Neural progenitor cell (in vitro differentiated cells): ENCODE measurements around the gene TPPP2. TPM values are rescaled to one million over a fixed set of nuclear protein-coding genes. Genes with fewer than 3 reads are reported as not detected.

ENCODE experiments used
- DNase-seq: peaks from one replicate; pipeline ENCODE4 v3.0.0-alpha.2; 2016; ENCODE audit warnings: low spot score
- H2AFZ ChIP-seq: fragments of 200-600 bp; sonication (generic); replicated peaks from 2 replicates; pipeline ENCODE4 v1.6.1; 2016; ENCODE audit warnings: antibody characterized with exemption
- H3F3A ChIP-seq: fragments of 200-600 bp; sonication (generic); 2 replicates; pipeline ENCODE4 v1.6.1; 2016; ENCODE audit warnings: antibody characterized with exemption, low read depth
- H3K27ac ChIP-seq: fragments of 200-600 bp; sonication (generic); 2 replicates; pipeline ENCODE4 v1.5.1; 2016; ENCODE audit warnings: mild to moderate bottlenecking
- H3K27me3 ChIP-seq: fragments of 200-600 bp; sonication (generic); 2 replicates; pipeline ENCODE4 v1.6.1; 2016; ENCODE audit warnings: mild to moderate bottlenecking, moderate library complexity
- H3K36me3 ChIP-seq: fragments of 200-600 bp; sonication (generic); 2 replicates; pipeline ENCODE4 v1.5.1; 2016
- H3K4me1 ChIP-seq: fragments of 200-600 bp; sonication (generic); 2 replicates; pipeline ENCODE4 v1.6.1; 2016; ENCODE audit warnings: mixed run types
- H3K4me2 ChIP-seq: fragments of 200-600 bp; sonication (generic); 2 replicates; pipeline ENCODE4 v1.6.1; 2016
- H3K4me3 ChIP-seq: fragments of 200-600 bp; sonication (generic); 2 replicates; pipeline ENCODE4 v1.5.1; 2016
- H3K79me2 ChIP-seq: fragments of 200-600 bp; sonication (generic); 2 replicates; pipeline ENCODE4 v1.6.1; 2016; ENCODE audit warnings: low read depth
- H3K9ac ChIP-seq: fragments of 200-600 bp; sonication (generic); 2 replicates; pipeline ENCODE4 v1.6.1; 2016
- H3K9me3 ChIP-seq: fragments of 200-600 bp; sonication (generic); 2 replicates; pipeline ENCODE4 v1.5.1; 2016; ENCODE audit warnings: low read depth
- H4K20me1 ChIP-seq: fragments of 200-600 bp; sonication (generic); 2 replicates; pipeline ENCODE4 v1.6.1; 2016; ENCODE audit warnings: low read depth
- H3K27ac Mint-ChIP-seq: 3 replicates; pipeline ENCODE4 v1.8.0; 2021; ENCODE audit warnings: mixed read lengths
- H3K27me3 Mint-ChIP-seq: 2 replicates; pipeline ENCODE4 v1.8.0; 2022; ENCODE audit warnings: low read depth, mild to moderate bottlenecking, inconsistent platforms, moderate library complexity, mixed read lengths; ENCODE audit not compliant: insufficient read depth
- H3K36me3 Mint-ChIP-seq: 3 replicates; pipeline ENCODE4 v1.8.0; 2021; ENCODE audit warnings: mixed read lengths
- H3K4me1 Mint-ChIP-seq: 3 replicates; pipeline ENCODE4 v1.8.0; 2021; ENCODE audit warnings: mixed read lengths
- H3K4me3 Mint-ChIP-seq: 3 replicates; pipeline ENCODE4 v1.8.0; 2021; ENCODE audit warnings: mild to moderate bottlenecking, moderate library complexity, mixed read lengths
- H3K9me3 Mint-ChIP-seq: 3 replicates; pipeline ENCODE4 v1.8.0; 2020; ENCODE audit warnings: mixed read lengths
- EZH2 ChIP-seq: fragments of 200-600 bp; sonication (generic); IDR thresholded peaks from 2 replicates; pipeline ENCODE4 v1.6.1; 2017; ENCODE audit warnings: antibody characterized with exemption, mild to moderate bottlenecking, moderate library complexity
- EZH2phosphoT487 ChIP-seq: fragments of 200-600 bp; sonication (generic); IDR thresholded peaks from 2 replicates; pipeline ENCODE4 v1.6.1; 2017; ENCODE audit warnings: antibody characterized with exemption
- total RNA-seq: library from RNA; depleted of rRNA; stranded (reverse); fragments of >200 nt; gene quantifications from 2 replicates; pipeline ENCODE4 v1.2.3, GENCODE V29; 2015; ENCODE audit warnings: low replicate concordance
- TF ChIP-seq, protein P1 (sequence below): fragments of 200-600 bp; sonication (generic); IDR thresholded peaks from 2 replicates; pipeline ENCODE4 v1.5.1; 2017; ENCODE audit warnings: antibody characterized with exemption, mild to moderate bottlenecking

TPPP2 gene
- total RNA-seq, 1 donor from 2014 or later = not detected

DNA sequence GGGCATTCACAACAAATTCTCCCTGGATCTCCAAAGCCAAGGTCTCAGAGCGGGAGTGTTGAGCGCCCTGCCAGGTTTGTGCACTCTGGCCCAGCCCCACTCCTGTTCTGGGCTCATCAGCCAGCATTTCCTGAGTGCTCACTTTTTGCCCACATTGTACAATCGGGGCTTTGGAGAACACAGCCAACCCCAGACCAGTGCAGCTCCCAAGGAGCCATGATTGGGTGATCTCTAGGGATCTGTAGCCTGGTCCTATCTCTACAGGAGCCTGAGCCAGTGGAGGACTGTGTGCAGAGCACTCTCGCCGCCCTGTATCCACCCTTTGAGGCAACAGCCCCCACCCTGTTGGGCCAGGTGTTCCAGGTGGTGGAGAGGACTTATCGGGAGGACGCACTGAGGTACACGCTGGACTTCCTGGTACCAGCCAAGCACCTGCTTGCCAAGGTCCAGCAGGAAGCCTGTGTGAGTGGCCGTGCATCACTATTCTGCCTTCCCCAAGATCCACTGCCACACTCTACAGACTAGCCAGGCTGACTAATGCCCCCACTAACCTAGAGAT lies 42.8 kb downstream of the TPPP2 start:
- DNase-seq = no peak
- Mint-ChIP-seq H3K4me1 (peaks cover 32% of the 10 kb centered on the region), H3K36me3 (peaks cover 37% of the 10 kb centered on the region), H3K27ac (no peak overlapping the region), H3K27me3 (peaks cover 6% of the 10 kb centered on the region), H3K4me3 (peak overlapping the region; percentile 97), H3K9me3 (no peaks in the 10 kb centered on the region)
- H3F3A ChIP-seq = peaks cover 40% of the 10 kb centered on the region
- H4K20me1 ChIP-seq = peaks cover 13% of the 10 kb centered on the region
- H3K27me3 ChIP-seq = no peaks in the 10 kb centered on the region
- H3K4me3 ChIP-seq = no peak overlapping the region
- H2AFZ ChIP-seq = no peak overlapping the region
- H3K4me1 ChIP-seq = peaks cover 8% of the 10 kb centered on the region
- no peak for TF ChIP-seq EZH2phosphoT487
- TF ChIP-seq EZH2 = no peak
- TF ChIP-seq, protein P1, sequence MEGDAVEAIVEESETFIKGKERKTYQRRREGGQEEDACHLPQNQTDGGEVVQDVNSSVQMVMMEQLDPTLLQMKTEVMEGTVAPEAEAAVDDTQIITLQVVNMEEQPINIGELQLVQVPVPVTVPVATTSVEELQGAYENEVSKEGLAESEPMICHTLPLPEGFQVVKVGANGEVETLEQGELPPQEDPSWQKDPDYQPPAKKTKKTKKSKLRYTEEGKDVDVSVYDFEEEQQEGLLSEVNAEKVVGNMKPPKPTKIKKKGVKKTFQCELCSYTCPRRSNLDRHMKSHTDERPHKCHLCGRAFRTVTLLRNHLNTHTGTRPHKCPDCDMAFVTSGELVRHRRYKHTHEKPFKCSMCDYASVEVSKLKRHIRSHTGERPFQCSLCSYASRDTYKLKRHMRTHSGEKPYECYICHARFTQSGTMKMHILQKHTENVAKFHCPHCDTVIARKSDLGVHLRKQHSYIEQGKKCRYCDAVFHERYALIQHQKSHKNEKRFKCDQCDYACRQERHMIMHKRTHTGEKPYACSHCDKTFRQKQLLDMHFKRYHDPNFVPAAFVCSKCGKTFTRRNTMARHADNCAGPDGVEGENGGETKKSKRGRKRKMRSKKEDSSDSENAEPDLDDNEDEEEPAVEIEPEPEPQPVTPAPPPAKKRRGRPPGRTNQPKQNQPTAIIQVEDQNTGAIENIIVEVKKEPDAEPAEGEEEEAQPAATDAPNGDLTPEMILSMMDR = no peak
- H3K27ac ChIP-seq = no peak overlapping the region
- no peak overlapping the region for H3K4me2 ChIP-seq
- H3K36me3 ChIP-seq = no peaks in the 10 kb centered on the region
- no peak overlapping the region for H3K9ac ChIP-seq
- H3K9me3 ChIP-seq = no peaks in the 10 kb centered on the region
- H3K79me2 ChIP-seq = peaks cover 23% of the 10 kb centered on the region

DNA sequence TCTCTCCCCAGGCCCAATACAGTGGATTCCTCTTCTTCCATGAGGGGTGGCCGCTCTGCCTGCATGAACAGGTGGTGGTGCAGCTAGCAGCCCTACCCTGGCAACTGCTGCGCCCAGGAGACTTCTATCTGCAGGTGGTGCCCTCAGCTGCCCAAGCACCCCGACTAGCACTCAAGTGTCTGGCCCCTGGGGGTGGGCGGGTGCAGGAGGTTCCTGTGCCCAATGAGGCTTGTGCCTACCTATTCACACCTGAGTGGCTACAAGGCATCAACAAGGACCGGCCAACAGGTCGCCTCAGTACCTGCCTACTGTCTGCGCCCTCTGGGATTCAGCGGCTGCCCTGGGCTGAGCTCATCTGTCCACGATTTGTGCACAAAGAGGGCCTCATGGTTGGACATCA lies 43.9 kb downstream of the TPPP2 start:
- H3K27ac ChIP-seq = no peak overlapping the region
- Mint-ChIP-seq H3K4me3 (no peak overlapping the region), H3K36me3 (peaks cover 42% of the 10 kb centered on the region), H3K4me1 (peaks cover 23% of the 10 kb centered on the region), H3K9me3 (no peaks in the 10 kb centered on the region), H3K27ac (no peak overlapping the region), H3K27me3 (peaks cover 6% of the 10 kb centered on the region)
- peaks cover 8% of the 10 kb centered on the region for H3K4me1 ChIP-seq
- H3F3A ChIP-seq = peaks cover 33% of the 10 kb centered on the region
- H3K79me2 ChIP-seq = peaks cover 23% of the 10 kb centered on the region
- DNase-seq = no peak
- no peaks in the 10 kb centered on the region for H3K27me3 ChIP-seq
- H3K9ac ChIP-seq = no peak overlapping the region
- no peak overlapping the region for H3K4me3 ChIP-seq
- no peak overlapping the region for H3K4me2 ChIP-seq
- no peak overlapping the region for H2AFZ ChIP-seq
- H3K36me3 ChIP-seq = no peaks in the 10 kb centered on the region
- peaks cover 13% of the 10 kb centered on the region for H4K20me1 ChIP-seq
- TF ChIP-seq, protein P1 = no peak
- TF ChIP-seq EZH2 = no peak
- no peak for TF ChIP-seq EZH2phosphoT487
- no peaks in the 10 kb centered on the region for H3K9me3 ChIP-seq

DNA sequence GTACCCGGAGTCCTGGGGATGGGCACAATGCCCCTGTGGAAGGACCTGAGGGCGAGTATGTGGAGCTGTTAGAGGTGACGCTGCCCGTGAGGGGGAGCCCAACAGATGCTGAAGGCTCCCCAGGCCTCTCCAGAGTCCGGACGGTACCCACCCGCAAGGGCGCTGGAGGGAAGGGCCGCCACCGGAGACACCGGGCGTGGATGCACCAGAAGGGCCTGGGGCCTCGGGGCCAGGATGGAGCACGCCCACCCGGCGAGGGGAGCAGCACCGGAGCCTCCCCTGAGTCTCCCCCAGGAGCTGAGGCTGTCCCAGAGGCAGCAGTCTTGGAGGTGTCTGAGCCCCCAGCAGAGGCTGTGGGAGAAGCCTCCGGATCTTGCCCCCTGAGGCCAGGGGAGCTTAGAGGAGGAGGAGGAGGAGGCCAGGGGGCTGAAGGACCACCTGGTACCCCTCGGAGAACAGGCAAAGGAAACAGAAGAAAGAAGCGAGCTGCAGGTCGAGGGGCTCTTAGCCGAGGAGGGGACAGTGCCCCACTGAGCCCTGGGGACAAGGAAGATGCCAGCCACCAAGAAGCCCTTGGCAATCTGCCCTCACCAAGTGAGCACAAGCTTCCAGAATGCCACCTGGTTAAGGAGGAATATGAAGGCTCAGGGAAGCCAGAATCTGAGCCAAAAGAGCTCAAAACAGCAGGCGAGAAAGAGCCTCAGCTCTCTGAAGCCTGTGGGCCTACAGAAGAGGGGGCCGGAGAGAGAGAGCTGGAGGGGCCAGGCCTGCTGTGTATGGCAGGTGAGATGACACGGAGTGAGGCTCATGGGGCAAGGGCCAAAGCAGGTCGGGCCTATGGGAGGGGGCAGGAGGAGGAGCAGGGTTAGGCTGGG lies 44.6 kb downstream of the TPPP2 start:
- H3K27ac ChIP-seq = no peak overlapping the region
- no peaks in the 10 kb centered on the region for H3K9me3 ChIP-seq
- H4K20me1 ChIP-seq = peaks cover 13% of the 10 kb centered on the region
- Mint-ChIP-seq H3K4me3 (no peak overlapping the region), H3K4me1 (peaks cover 17% of the 10 kb centered on the region), H3K9me3 (no peaks in the 10 kb centered on the region), H3K36me3 (peaks cover 46% of the 10 kb centered on the region), H3K27me3 (peaks cover 6% of the 10 kb centered on the region), H3K27ac (no peak overlapping the region)
- H3F3A ChIP-seq = peaks cover 26% of the 10 kb centered on the region
- TF ChIP-seq EZH2 (no peak), EZH2phosphoT487 (no peak)
- TF ChIP-seq, protein P1 = no peak
- H3K4me2 ChIP-seq = no peak overlapping the region
- H3K4me1 ChIP-seq = peaks cover 8% of the 10 kb centered on the region
- no peak overlapping the region for H3K9ac ChIP-seq
- DNase-seq = no peak
- no peak overlapping the region for H3K4me3 ChIP-seq
- peaks cover 23% of the 10 kb centered on the region for H3K79me2 ChIP-seq
- no peaks in the 10 kb centered on the region for H3K36me3 ChIP-seq
- no peak overlapping the region for H2AFZ ChIP-seq
- no peaks in the 10 kb centered on the region for H3K27me3 ChIP-seq
